Measurements from ENCODE around the gene QSOX2.

- TF ChIP-seq CTCF (IDR thresholded peaks at IDR 0.05; ENCODE audit: low read depth, low read length, missing input control) (no peak), TAF1 (conservative IDR thresholded peaks at IDR 0.05) (no peak), YY1 (IDR thresholded peaks at IDR 0.05) (no peak), EGR1 (IDR thresholded peaks at IDR 0.05; ENCODE audit: low read depth in 2 of 2) (no peak)
Observed at GRCh38 chr9:136262671-136263178, 17.1 kb upstream of the QSOX2 start.

Measured in liver (tissue), 3 donors.